Esophagus muscularis mucosa (tissue), 4 donors: ENCODE results near the gene SCN3B.

Experiments used
- CTCF ChIP-seq, 3 experiments: fragments of 200-600 bp in 2 of 3; fragments of 450-650 bp in 1 of 3; sonication (generic) in 2 of 3; IDR thresholded peaks; one replicate each; pipeline ENCODE4 v1.5.1; 2017 to 2019; ENCODE audit warnings: antibody characterized with exemption in 3 of 3, mild to moderate bottlenecking in 2 of 3, moderate library complexity in 1 of 3
- EP300 ChIP-seq: sonication (generic); formaldehyde crosslinking; IDR thresholded peaks from one replicate; pipeline ENCODE4 v1.6.1; 2017; ENCODE audit warnings: antibody characterized with exemption
- POLR2A ChIP-seq: fragments of 450-650 bp; IDR thresholded peaks from one replicate; pipeline ENCODE4 v1.6.1; 2017; ENCODE audit warnings: antibody characterized with exemption, moderate library complexity, mild to moderate bottlenecking, low read depth

GRCh38 chr11:123650901-123651300 is 3.5 kb downstream of the SCN3B start:
- no peak for TF ChIP-seq POLR2A
- TF ChIP-seq CTCF (IDR thresholded peaks at IDR 0.05): no peak
- no peak for TF ChIP-seq EP300
